ENCODE data around the gene MUC20. TPM values are rescaled to one million over a fixed set of nuclear protein-coding genes. Genes with fewer than 3 reads are reported as not detected.

MUC20 gene
- total RNA-seq, 1 experiment from 2014 or later: 1.6 TPM

GRCh38 chr3:195698325-195698646, 22.5 kb upstream of the MUC20 start:
- no peak overlapping the region for H3K4me2 ChIP-seq (ENCODE audit: low read depth, low read length, poor library complexity, severe bottlenecking)

DNA sequence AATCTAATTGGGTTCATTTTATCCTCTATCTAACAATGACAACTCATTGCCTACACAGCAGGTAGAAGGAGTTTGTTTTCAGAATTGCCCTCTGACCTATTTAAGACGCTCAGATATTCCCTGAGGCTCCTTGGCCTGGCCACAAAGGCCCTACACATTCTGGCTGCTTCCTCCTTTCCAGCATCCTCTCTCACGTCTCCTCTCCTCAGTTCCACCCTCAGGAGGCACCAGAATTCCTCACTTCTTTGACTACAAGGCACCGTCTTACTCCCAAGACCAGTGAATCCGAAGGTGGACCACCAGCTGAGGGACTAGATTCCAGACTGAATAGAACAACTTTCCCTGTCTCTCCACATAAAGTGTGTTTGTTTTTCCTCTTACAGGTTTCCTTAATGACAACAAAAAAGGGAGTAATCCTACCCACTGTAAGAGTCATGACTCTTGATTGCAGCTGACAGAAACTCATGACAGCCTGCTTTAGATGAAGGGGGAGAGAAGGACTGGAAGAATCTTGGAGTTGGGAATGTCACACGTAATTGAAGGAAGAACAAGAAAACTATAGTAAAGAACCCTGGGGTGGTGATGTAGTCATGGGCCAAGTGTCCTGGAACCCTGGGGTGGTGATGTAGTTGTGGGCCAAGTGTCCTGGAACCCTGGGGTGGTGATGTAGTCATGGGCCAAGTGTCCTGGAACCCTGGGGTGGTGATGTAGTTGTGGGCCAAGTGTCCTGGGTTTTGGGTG, 22.0 kb upstream of the MUC20 start:
- H4K20me1 ChIP-seq (ENCODE audit: insufficient read depth, low read depth, low read length): no peaks in the 10 kb centered on the region
- no peaks in the 10 kb centered on the region for H3K9me3 ChIP-seq (ENCODE audit: low read length)
- H3K4me3 ChIP-seq (ENCODE audit: low read length): no peak overlapping the region
- H3K79me2 ChIP-seq (ENCODE audit: low read length): no peaks in the 10 kb centered on the region
- no peaks in the 10 kb centered on the region for H3K4me1 ChIP-seq (ENCODE audit: low read length)
- H3K9ac ChIP-seq (ENCODE audit: low read length): no peak overlapping the region
- H3K27ac ChIP-seq (ENCODE audit: low read length): no peak overlapping the region
- no peak overlapping the region for H3K4me2 ChIP-seq (ENCODE audit: low read depth, low read length, poor library complexity, severe bottlenecking)
- no peak overlapping the region for H2AFZ ChIP-seq (ENCODE audit: low read length)
- H3K27me3 ChIP-seq (ENCODE audit: low read length): no peaks in the 10 kb centered on the region
- H3K36me3 ChIP-seq (ENCODE audit: insufficient read depth, low read length): peaks cover 18% of the 10 kb centered on the region
- no peaks in the 10 kb centered on the region for H3K9me2 ChIP-seq (replicated peaks; ENCODE audit: insufficient read depth, low read length)
- no peak for DNase-seq

More at GRCh38 chr3:195698325-195698646, 22.5 kb upstream of the MUC20 start:
- no peak for DNase-seq
- Histone ChIP-seq H3K27ac (ENCODE audit: low read length) (no peak overlapping the region), H3K4me1 (ENCODE audit: low read length) (no peaks in the 10 kb centered on the region), H4K20me1 (ENCODE audit: insufficient read depth, low read depth, low read length) (no peaks in the 10 kb centered on the region), H2AFZ (ENCODE audit: low read length) (no peak overlapping the region), H3K9me3 (ENCODE audit: low read length) (no peaks in the 10 kb centered on the region), H3K36me3 (ENCODE audit: insufficient read depth, low read length) (peaks cover 19% of the 10 kb centered on the region), H3K9me2 (replicated peaks; ENCODE audit: insufficient read depth, low read length) (no peaks in the 10 kb centered on the region), H3K27me3 (ENCODE audit: low read length) (no peaks in the 10 kb centered on the region), H3K79me2 (ENCODE audit: low read length) (no peaks in the 10 kb centered on the region), H3K4me3 (ENCODE audit: low read length) (no peak overlapping the region), H3K9ac (ENCODE audit: low read length) (no peak overlapping the region)

GRCh38 chr3:195699388-195699771, 21.4 kb upstream of the MUC20 start:
- Histone ChIP-seq H3K27ac (ENCODE audit: low read length) (no peak overlapping the region), H3K9me2 (replicated peaks; ENCODE audit: insufficient read depth, low read length) (no peaks in the 10 kb centered on the region), H3K4me1 (ENCODE audit: low read length) (no peaks in the 10 kb centered on the region), H3K36me3 (ENCODE audit: insufficient read depth, low read length) (peaks cover 12% of the 10 kb centered on the region), H2AFZ (ENCODE audit: low read length) (no peak overlapping the region), H3K4me2 (ENCODE audit: low read depth, low read length, poor library complexity, severe bottlenecking) (no peak overlapping the region), H3K27me3 (ENCODE audit: low read length) (no peaks in the 10 kb centered on the region), H3K79me2 (ENCODE audit: low read length) (no peaks in the 10 kb centered on the region), H3K9me3 (ENCODE audit: low read length) (no peaks in the 10 kb centered on the region), H3K4me3 (ENCODE audit: low read length) (no peak overlapping the region), H4K20me1 (ENCODE audit: insufficient read depth, low read depth, low read length) (0 out of 2 replicates have a peak, but pooled peaks cover 4% of the 10 kb centered on the region), H3K9ac (ENCODE audit: low read length) (no peak overlapping the region)
- DNase-seq: no peak

DNA sequence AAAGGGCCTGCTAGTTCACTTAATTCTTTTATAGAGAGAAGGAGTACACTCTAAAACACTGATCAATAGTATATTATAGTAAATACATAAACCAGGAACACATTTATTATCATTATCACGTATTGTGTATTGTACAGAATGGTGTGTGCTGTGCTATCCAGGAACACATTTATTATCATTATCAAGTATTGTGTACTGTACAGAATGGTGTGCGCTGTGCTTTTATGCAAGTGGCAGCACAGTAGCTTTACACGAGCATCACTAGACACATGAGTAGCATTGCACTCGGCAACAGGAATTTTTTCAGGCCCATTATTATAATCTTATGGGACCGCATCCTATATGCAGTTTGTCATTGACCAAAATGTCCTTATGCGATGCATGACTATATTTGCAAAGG, 20.9 kb upstream of the MUC20 start:
- Histone ChIP-seq H3K36me3 (ENCODE audit: insufficient read depth, low read length) (peaks cover 9% of the 10 kb centered on the region; the same call in 1 of the 2 replicates), H3K9me2 (replicated peaks; ENCODE audit: insufficient read depth, low read length) (no peaks in the 10 kb centered on the region), H3K9ac (ENCODE audit: low read length) (no peak overlapping the region), H3K27me3 (ENCODE audit: low read length) (no peaks in the 10 kb centered on the region), H3K4me2 (ENCODE audit: low read depth, low read length, poor library complexity, severe bottlenecking) (no peak overlapping the region), H4K20me1 (ENCODE audit: insufficient read depth, low read depth, low read length) (0 out of 2 replicates have a peak, but pooled peaks cover 4% of the 10 kb centered on the region), H3K4me3 (ENCODE audit: low read length) (no peak overlapping the region), H3K4me1 (ENCODE audit: low read length) (no peaks in the 10 kb centered on the region), H3K79me2 (ENCODE audit: low read length) (no peaks in the 10 kb centered on the region), H3K27ac (ENCODE audit: low read length) (no peak overlapping the region), H3K9me3 (ENCODE audit: low read length) (no peaks in the 10 kb centered on the region), H2AFZ (ENCODE audit: low read length) (no peak overlapping the region)
- no peak for DNase-seq

DNA sequence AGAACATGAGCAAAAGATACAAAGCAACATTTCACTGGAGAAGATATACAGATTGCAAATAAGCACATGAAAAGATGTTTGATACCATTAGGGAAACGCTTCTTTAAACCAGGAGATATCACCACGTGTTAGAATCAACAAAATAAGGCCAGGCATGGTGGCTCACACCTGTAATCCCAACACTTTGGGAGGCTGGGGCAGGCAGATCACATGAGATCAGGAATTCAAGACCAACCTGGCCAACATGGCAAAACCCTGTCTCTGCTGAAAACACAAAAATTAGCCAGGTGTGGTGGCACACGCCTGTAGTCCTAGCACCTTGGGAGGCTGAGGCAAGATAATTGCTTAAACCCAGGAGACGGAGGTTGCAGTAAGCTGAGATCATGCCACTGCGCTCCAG, 20.5 kb upstream of the MUC20 start:
- no peak overlapping the region for H3K4me2 ChIP-seq (ENCODE audit: low read depth, low read length, poor library complexity, severe bottlenecking)
- no peaks in the 10 kb centered on the region for H3K27me3 ChIP-seq (ENCODE audit: low read length)
- no peak overlapping the region for H3K27ac ChIP-seq (ENCODE audit: low read length)
- H2AFZ ChIP-seq (ENCODE audit: low read length): no peak overlapping the region
- no peak overlapping the region for H3K4me3 ChIP-seq (ENCODE audit: low read length)
- 0 out of 2 replicates have a peak, but pooled peaks cover 4% of the 10 kb centered on the region for H4K20me1 ChIP-seq (ENCODE audit: insufficient read depth, low read depth, low read length)
- H3K79me2 ChIP-seq (ENCODE audit: low read length): no peaks in the 10 kb centered on the region
- no peaks in the 10 kb centered on the region for H3K9me3 ChIP-seq (ENCODE audit: low read length)
- no peak overlapping the region for H3K9ac ChIP-seq (ENCODE audit: low read length)
- no peaks in the 10 kb centered on the region for H3K4me1 ChIP-seq (ENCODE audit: low read length)
- no peaks in the 10 kb centered on the region for H3K9me2 ChIP-seq (replicated peaks; ENCODE audit: insufficient read depth, low read length)
- DNase-seq: no peak
- H3K36me3 ChIP-seq (ENCODE audit: insufficient read depth, low read length): peaks cover 9% of the 10 kb centered on the region; the same call in 1 of the 2 replicates

DNA sequence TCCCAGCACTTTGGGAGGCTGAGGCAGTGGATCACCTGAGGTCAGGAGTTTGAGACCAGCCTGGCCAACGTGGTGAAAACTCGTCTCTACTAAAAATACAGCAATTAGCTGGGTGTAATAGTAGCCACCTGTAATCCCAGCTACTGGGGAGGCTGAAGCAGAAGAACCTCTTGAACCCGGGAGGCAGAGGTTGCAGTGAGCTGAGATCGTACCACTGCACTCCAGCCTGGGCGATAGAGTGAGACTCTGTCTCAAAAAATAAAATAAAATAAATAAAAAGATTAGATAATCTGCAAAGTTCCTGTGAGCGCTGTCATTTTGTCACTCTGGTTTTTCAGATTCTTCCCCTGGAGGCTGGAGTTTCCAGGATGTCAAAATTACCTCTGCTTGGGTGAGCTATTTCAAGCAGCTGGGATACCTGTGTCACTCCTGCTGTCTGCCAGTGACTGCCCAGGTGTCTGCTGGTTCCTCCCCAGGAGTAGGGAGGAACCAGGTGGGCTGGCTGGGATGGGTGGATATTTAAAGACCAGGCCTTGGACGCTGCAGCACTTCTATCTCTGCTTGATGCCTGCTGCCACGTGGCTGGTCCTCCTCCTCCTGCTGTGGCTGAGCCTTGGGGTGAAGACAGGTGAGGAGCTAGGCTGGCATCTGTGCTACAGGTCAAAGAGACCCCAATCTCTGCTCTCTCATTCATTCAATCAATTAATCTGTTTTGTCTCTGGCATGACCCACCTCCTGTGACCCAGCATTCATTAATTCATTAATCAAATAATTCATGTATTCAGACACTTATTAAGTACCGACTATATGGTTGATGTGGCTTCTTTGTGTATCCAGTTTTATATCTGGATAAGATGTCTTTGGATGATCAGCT, 19.5 kb upstream of the MUC20 start:
- 0 out of 2 replicates have a peak, but pooled peaks cover 4% of the 10 kb centered on the region for H4K20me1 ChIP-seq (ENCODE audit: insufficient read depth, low read depth, low read length)
- no peak overlapping the region for H3K4me3 ChIP-seq (ENCODE audit: low read length)
- H3K27me3 ChIP-seq (ENCODE audit: low read length): no peaks in the 10 kb centered on the region
- H3K27ac ChIP-seq (ENCODE audit: low read length): no peak overlapping the region
- no peak for DNase-seq
- H3K36me3 ChIP-seq (ENCODE audit: insufficient read depth, low read length): peaks cover 5% of the 10 kb centered on the region; the same call in 1 of the 2 replicates
- no peak overlapping the region for H2AFZ ChIP-seq (ENCODE audit: low read length)
- H3K4me1 ChIP-seq (ENCODE audit: low read length): no peaks in the 10 kb centered on the region
- no peaks in the 10 kb centered on the region for H3K9me2 ChIP-seq (replicated peaks; ENCODE audit: insufficient read depth, low read length)
- no peak overlapping the region for H3K9ac ChIP-seq (ENCODE audit: low read length)
- no peaks in the 10 kb centered on the region for H3K9me3 ChIP-seq (ENCODE audit: low read length)
- H3K79me2 ChIP-seq (ENCODE audit: low read length): no peaks in the 10 kb centered on the region
- H3K4me2 ChIP-seq (ENCODE audit: low read depth, low read length, poor library complexity, severe bottlenecking): no peak overlapping the region

DNA sequence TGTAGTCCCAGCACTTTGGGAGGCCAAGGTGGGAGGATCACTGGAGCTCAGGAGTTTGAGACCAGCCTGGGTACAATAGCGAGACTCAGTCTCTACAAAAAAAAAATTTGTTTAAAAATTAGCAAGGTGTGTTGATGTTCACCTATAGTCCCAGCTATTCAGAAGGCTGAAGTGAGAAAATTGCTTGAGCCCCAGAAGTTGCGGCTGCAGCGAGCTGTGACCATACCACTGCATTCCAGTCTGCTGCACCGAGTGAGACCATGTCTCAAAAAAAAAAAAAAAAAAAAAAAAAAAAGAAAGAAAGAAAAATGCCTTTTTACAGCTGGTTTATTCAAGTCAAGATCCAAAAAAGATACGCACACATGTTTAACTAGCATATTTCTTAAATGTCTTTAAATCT, 17.0 kb upstream of the MUC20 start:
- Histone ChIP-seq H3K4me2 (ENCODE audit: low read depth, low read length, poor library complexity, severe bottlenecking) (no peak overlapping the region), H3K9me2 (replicated peaks; ENCODE audit: insufficient read depth, low read length) (no peaks in the 10 kb centered on the region), H3K9me3 (ENCODE audit: low read length) (no peaks in the 10 kb centered on the region), H3K9ac (ENCODE audit: low read length) (no peak overlapping the region), H3K4me3 (ENCODE audit: low read length) (no peak overlapping the region), H3K27me3 (ENCODE audit: low read length) (no peaks in the 10 kb centered on the region), H4K20me1 (ENCODE audit: insufficient read depth, low read depth, low read length) (0 out of 2 replicates have a peak, but pooled peaks cover 4% of the 10 kb centered on the region), H3K4me1 (ENCODE audit: low read length) (no peaks in the 10 kb centered on the region; the same call in 1 of the 2 replicates), H2AFZ (ENCODE audit: low read length) (no peak overlapping the region), H3K36me3 (ENCODE audit: insufficient read depth, low read length) (no peaks in the 10 kb centered on the region), H3K79me2 (ENCODE audit: low read length) (no peaks in the 10 kb centered on the region), H3K27ac (ENCODE audit: low read length) (no peak overlapping the region)
- DNase-seq: peak; percentile 47

DNA sequence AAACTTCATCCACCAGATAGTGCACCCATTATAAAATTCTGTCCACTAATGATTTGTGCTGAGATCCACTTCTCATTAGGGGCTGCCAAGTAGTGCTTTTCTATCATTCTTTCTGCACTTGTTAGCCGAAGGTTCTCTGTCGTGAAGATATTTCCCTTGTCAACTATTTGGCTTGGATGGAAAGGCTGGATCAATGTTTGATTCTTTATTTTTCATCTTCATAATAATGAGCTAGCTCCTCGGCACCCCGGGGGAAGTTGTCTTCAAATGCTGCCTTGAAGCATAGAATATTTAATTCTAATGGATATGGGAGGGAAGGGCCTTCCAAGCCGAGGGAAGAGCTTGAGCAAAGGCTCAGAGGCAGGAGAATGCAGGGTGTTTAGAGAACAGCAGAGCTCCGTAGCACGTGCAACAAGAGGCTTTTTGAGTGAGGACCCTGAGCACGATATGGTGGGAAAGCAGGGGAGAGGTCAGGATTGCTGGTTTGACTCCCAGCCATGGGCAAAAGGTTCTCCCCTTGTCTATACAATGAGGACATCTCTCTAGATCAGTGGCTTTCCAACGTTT, 16.3 kb upstream of the MUC20 start:
- Histone ChIP-seq H3K9ac (ENCODE audit: low read length) (no peak overlapping the region), H3K4me2 (ENCODE audit: low read depth, low read length, poor library complexity, severe bottlenecking) (no peak overlapping the region)
- no peak for DNase-seq

More for the DNA sequence above, 16.3 kb upstream of the MUC20 start:
- Histone ChIP-seq H3K4me3 (ENCODE audit: low read length) (no peak overlapping the region), H3K9me2 (replicated peaks; ENCODE audit: insufficient read depth, low read length) (no peaks in the 10 kb centered on the region), H2AFZ (ENCODE audit: low read length) (no peak overlapping the region), H3K9me3 (ENCODE audit: low read length) (no peaks in the 10 kb centered on the region), H3K4me1 (ENCODE audit: low read length) (peaks cover 7% of the 10 kb centered on the region), H3K36me3 (ENCODE audit: insufficient read depth, low read length) (no peaks in the 10 kb centered on the region), H3K79me2 (ENCODE audit: low read length) (no peaks in the 10 kb centered on the region), H3K27ac (ENCODE audit: low read length) (no peak overlapping the region), H3K27me3 (ENCODE audit: low read length) (no peaks in the 10 kb centered on the region), H4K20me1 (ENCODE audit: insufficient read depth, low read depth, low read length) (0 out of 2 replicates have a peak, but pooled peaks cover 4% of the 10 kb centered on the region)

Data from Karpas-422 (cell line).